Measurements from ENCODE around the gene NINJ1. TPM values are rescaled to one million over a fixed set of nuclear protein-coding genes. Genes with fewer than 3 reads are reported as not detected.
"Not testable (repeated sequence)": the region's sequence is repeated elsewhere in the genome, so short reads cannot be mapped to it uniquely, and the experiment has no call there.

Gene NINJ1
- total RNA-seq, 2 donors from 2014 or later = 56.0 to 197 TPM

DNA sequence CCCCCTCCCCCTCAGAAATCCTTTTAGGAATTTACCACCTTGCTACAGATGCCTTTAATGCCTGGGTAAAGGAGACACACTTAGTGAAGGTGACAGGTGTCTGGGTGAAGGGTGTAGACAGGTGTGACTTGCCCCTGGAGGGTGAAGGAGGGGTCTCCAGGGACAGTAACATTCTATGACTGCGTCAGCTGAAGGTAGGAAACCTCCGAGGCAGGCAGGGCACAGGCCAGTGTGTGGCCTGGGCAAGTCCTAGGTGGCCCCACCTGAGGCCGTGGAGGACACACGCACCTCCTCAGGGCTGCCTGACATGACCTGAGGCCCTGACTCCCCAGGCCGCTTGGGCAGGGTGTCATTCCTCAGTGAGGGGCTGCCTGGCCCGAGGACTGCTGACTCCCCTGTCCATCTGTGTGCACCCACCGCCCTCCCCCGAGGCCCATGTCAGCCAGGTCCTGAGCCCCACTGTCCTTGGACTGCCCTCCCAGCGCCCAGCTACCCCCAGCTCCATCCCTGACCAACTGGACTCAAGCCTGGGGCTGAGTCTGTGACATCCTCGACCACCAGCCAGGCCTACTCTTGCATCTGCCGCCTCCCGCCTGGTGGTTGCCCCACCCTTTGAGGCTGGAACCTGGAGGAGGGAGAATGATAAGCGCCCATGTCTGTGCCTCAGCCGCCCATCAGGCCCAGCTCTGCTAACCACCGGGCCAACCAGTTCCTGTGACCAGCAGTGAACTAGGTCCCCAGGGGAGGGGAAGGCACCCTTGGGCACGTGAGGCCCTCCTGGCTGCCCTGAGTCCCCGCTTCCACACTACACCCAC is 19.7 kb downstream of the NINJ1 start:
- no peaks in the 10 kb centered on the region for H3K9me3 Mint-ChIP-seq
- ATAC-seq (replicated peaks) = no peak
- no peaks in the 10 kb centered on the region for H3K27me3 Mint-ChIP-seq
- no peak overlapping the region for H3K4me3 Mint-ChIP-seq
- H3K27ac Mint-ChIP-seq = peak overlapping the region; percentile 76
- H3K4me1 Mint-ChIP-seq = peaks cover 11% of the 10 kb centered on the region
- peaks cover 45% of the 10 kb centered on the region for H3K36me3 Mint-ChIP-seq (ENCODE audit: low read depth)

DNA sequence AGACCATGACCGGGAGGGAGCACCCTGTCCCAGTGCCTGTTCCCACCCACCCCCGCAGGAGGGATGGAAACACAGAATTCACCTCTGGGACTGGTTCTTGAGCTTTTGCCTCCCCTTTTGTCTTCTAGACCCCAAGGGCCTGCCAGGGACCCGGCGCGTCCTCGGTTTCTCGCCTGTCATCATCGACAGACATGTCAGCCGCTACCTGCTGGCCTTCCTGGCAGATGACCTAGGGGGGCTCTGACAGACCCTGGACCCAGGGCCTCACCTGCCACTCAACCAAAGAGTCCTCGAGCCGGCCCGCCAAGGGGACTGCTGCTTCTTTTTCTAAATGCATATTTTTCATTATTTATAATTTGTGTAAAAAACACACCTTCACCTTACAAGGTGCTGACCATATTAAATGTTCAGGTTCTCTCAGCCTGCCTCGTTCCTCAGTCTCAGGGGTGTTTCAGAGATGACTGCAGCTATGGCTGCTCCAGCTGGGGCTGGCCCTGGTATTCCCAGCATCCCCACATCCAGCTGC is 21.1 kb downstream of the NINJ1 start:
- H3K4me3 Mint-ChIP-seq = no peak overlapping the region
- peaks cover 48% of the 10 kb centered on the region for H3K36me3 Mint-ChIP-seq (ENCODE audit: low read depth)
- peaks cover 12% of the 10 kb centered on the region for H3K4me1 Mint-ChIP-seq
- no peaks in the 10 kb centered on the region for H3K9me3 Mint-ChIP-seq
- no peak for ATAC-seq (replicated peaks)
- no peaks in the 10 kb centered on the region for H3K27me3 Mint-ChIP-seq
- H3K27ac Mint-ChIP-seq = no peak overlapping the region

GRCh38 chr9:93112116-93112863 is 21.8 kb downstream of the NINJ1 start:
- no peak for ATAC-seq (replicated peaks)
- Mint-ChIP-seq H3K27me3 (no peaks in the 10 kb centered on the region), H3K4me3 (no peak overlapping the region), H3K4me1 (peaks cover 19% of the 10 kb centered on the region), H3K36me3 (ENCODE audit: low read depth) (peaks cover 54% of the 10 kb centered on the region), H3K9me3 (no peaks in the 10 kb centered on the region), H3K27ac (no peak overlapping the region)

GRCh38 chr9:93111371-93112115 is 22.5 kb downstream of the NINJ1 start:
- Mint-ChIP-seq H3K9me3 (no peaks in the 10 kb centered on the region), H3K36me3 (ENCODE audit: low read depth) (peaks cover 54% of the 10 kb centered on the region), H3K4me3 (no peak overlapping the region), H3K4me1 (peaks cover 24% of the 10 kb centered on the region), H3K27me3 (no peaks in the 10 kb centered on the region), H3K27ac (no peak overlapping the region)
- peak; percentile 23 for ATAC-seq (replicated peaks)

- Mint-ChIP-seq H3K4me1 (peaks cover 27% of the 10 kb centered on the region), H3K27ac (no peak overlapping the region), H3K36me3 (ENCODE audit: low read depth) (peaks cover 54% of the 10 kb centered on the region), H3K27me3 (no peaks in the 10 kb centered on the region), H3K9me3 (no peaks in the 10 kb centered on the region), H3K4me3 (no peak overlapping the region)
- no peak for ATAC-seq (replicated peaks)
These were observed 23.1 kb downstream of the NINJ1 start for GRCh38 chr9:93111001-93111370.

- no peak overlapping the region for H3K27ac Mint-ChIP-seq
- H3K4me1 Mint-ChIP-seq = peaks cover 33% of the 10 kb centered on the region
- H3K9me3 Mint-ChIP-seq = no peaks in the 10 kb centered on the region
- no peak overlapping the region for H3K4me3 Mint-ChIP-seq
- no peak for ATAC-seq (replicated peaks)
- peaks cover 60% of the 10 kb centered on the region for H3K36me3 Mint-ChIP-seq (ENCODE audit: low read depth)
- no peaks in the 10 kb centered on the region for H3K27me3 Mint-ChIP-seq
These were observed 23.7 kb downstream of the NINJ1 start for GRCh38 chr9:93110311-93110855.

GRCh38 chr9:93108291-93109041 is 25.6 kb downstream of the NINJ1 start:
- H3K27me3 Mint-ChIP-seq = no peaks in the 10 kb centered on the region
- peaks cover 71% of the 10 kb centered on the region for H3K36me3 Mint-ChIP-seq (ENCODE audit: low read depth)
- peak; percentile 92 for ATAC-seq (replicated peaks)
- peak overlapping the region; percentile 74 for H3K4me3 Mint-ChIP-seq
- H3K27ac Mint-ChIP-seq = peak overlapping the region; percentile 72
- H3K4me1 Mint-ChIP-seq = peaks cover 40% of the 10 kb centered on the region
- H3K9me3 Mint-ChIP-seq = peaks cover 2% of the 10 kb centered on the region

DNA sequence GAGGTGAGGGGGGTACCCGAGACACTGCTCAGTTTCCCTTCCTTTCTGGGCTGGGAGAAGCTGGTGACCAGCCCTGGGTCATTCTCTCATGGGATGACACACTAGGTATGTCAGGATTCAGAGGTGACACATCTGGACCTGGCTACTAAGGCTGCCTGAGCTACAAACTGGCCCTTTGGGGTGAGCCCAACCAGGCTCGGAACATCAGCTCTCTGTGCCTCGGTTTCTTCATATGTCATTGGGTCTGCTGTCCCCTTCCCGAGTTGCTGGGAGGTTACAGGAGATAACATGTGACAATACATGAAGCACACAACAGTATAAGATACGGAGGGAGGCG is 26.3 kb downstream of the NINJ1 start:
- Mint-ChIP-seq H3K36me3 (ENCODE audit: low read depth) (peaks cover 67% of the 10 kb centered on the region), H3K9me3 (peaks cover 3% of the 10 kb centered on the region), H3K27me3 (no peaks in the 10 kb centered on the region), H3K4me1 (peaks cover 47% of the 10 kb centered on the region), H3K27ac (peak overlapping the region; percentile 63), H3K4me3 (peak overlapping the region; percentile 74)
- ATAC-seq (replicated peaks) = peak; percentile 60

DNA sequence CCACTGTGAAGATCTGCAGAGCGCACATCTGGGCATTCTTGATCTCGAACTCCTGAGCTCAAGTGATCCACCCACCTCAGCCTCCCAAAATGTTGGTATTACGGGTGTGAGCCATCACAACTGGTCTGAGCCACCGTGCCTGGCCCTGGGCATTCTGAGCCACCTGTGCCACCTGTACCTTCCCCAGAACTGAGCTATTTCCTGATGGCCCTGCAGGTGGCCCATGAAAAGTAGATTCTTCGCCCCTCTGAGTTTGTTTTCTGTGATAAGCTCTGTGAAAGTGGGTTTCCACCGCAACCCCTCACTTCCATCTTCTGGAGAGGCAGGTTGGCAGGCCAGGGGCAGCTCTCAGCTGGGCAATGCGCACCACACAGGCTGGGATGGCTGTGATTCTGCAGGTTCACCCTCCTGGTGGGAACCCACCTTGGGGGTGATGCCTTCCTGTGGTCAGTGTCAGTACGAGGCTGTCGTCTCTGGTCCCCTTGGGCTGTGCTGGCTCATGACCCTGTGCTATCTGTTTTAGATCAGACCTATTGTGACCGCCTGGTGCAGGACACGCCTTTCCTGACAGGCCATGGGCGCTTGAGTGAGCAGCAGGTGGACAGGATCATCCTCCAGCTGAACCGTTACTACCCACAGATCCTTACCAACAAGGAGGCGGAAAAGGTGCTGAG is 26.8 kb downstream of the NINJ1 start:
- H3K4me1 Mint-ChIP-seq = peaks cover 50% of the 10 kb centered on the region
- peak overlapping the region; percentile 74 for H3K4me3 Mint-ChIP-seq
- ATAC-seq (replicated peaks) = no peak
- peaks cover 3% of the 10 kb centered on the region for H3K9me3 Mint-ChIP-seq
- H3K36me3 Mint-ChIP-seq (ENCODE audit: low read depth) = peaks cover 62% of the 10 kb centered on the region
- H3K27me3 Mint-ChIP-seq = no peaks in the 10 kb centered on the region
- peak overlapping the region; percentile 63 for H3K27ac Mint-ChIP-seq

DNA sequence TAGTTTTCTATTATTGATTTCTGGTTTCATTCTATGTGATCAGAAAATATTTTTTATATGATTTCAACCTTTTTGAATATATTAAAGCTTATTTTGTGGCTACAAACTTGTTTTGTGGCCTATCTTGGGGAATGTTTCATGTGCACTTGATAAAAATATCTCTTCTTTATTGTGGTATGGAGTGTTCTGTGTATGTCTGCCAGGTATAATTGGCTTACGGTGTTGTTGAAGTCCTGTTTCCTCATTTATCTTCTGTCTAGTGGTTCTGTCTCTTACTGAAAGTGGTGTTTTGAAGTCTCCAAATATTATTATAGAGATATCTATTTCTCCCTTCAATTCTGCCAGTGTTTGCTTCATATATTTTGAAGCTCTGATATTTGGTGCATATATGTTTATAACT is 28.4 kb downstream of the NINJ1 start:
- peaks cover 67% of the 10 kb centered on the region for H3K36me3 Mint-ChIP-seq (ENCODE audit: low read depth)
- peak overlapping the region; percentile 69 for H3K27ac Mint-ChIP-seq
- ATAC-seq (replicated peaks) = no peak
- H3K9me3 Mint-ChIP-seq = peaks cover 3% of the 10 kb centered on the region
- peaks cover 55% of the 10 kb centered on the region for H3K4me1 Mint-ChIP-seq
- peak overlapping the region; percentile 57 for H3K4me3 Mint-ChIP-seq
- no peaks in the 10 kb centered on the region for H3K27me3 Mint-ChIP-seq

DNA sequence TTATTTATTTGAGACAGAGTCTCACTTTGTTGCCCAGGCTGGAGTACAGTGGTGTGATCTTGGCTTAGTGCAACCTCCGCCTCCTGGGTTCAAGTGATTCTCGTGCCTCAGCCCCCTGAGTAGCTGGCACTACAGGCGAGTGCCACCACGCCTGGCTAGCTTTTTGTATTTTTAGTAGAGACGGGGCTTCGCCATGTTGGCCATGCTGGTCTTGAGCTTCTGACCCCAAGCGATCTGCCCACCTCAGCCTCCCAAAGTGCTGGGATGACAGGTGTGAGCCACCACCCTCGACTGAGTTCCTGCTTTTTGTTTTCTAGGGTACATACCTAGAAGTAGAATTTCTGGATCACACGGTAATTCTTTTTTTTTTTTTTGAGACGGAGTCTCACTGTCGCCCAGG is 33.0 kb downstream of the NINJ1 start:
- peaks cover 51% of the 10 kb centered on the region for H3K4me1 Mint-ChIP-seq
- H3K4me3 Mint-ChIP-seq; ATAC-seq (replicated peaks); H3K9me3 Mint-ChIP-seq; H3K27ac Mint-ChIP-seq; H3K27me3 Mint-ChIP-seq: not testable (repeated sequence)
- peaks cover 41% of the 10 kb centered on the region for H3K36me3 Mint-ChIP-seq (ENCODE audit: low read depth)

DNA sequence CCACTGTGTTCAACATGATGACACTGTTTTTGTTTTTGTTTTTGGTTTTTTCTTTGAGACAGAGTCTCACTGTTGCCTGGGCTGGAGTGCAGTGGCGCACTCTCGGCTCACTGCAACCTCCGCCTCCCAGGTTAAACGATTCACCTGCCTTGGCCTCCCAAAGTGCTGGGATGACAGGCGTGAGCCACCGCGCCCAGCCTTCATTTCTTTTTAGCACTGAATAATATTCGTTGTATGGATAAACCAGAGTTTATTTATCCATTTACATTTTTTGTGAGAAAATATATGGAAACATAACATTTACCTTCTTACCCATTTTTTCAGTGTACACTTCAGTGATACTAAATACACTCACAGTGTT is 33.8 kb downstream of the NINJ1 start:
- peaks cover 3% of the 10 kb centered on the region for H3K9me3 Mint-ChIP-seq
- peaks cover 34% of the 10 kb centered on the region for H3K36me3 Mint-ChIP-seq (ENCODE audit: low read depth)
- ATAC-seq (replicated peaks) = no peak
- H3K4me3 Mint-ChIP-seq = peak overlapping the region; percentile 6
- no peaks in the 10 kb centered on the region for H3K27me3 Mint-ChIP-seq
- peaks cover 43% of the 10 kb centered on the region for H3K4me1 Mint-ChIP-seq
- no peak overlapping the region for H3K27ac Mint-ChIP-seq

DNA sequence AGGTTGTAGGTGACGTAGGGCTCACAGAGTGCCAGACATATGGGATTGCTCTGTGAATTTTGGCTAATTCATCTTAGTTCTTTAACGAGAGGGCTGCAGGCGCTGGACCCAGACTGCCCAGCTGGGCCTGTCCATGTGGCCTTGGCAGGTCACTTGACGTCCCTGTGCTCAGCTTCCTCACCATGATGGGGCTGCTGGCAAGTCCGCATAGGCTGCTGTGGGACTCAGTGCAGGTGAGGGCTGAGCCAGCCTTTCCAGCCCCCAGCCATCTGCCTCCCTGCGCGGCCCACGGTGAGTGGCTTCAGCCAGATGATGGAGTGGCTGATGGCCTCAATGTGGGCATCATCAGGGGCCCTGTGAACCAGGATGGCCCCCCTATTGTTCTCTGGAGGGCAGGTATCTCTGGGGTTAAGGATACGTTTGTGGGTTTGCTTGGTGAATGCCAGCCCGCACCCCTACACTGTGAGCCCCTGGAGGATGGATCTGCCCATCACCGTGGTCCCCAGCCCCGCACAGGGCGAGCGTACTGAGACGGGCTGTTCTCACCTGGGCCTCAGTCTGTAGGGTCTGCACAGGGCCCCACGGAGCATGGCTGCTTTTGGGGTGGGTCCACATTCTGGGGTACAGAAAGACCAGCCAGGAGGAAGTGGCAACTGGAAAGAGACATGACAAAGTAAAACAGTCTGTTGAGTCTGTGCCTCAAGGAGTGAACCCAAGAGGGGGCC is 34.3 kb downstream of the NINJ1 start:
- Mint-ChIP-seq H3K4me1 (peaks cover 42% of the 10 kb centered on the region), H3K36me3 (ENCODE audit: low read depth) (peaks cover 29% of the 10 kb centered on the region), H3K27ac (peak overlapping the region; percentile 16), H3K4me3 (peak overlapping the region; percentile 88), H3K9me3 (peaks cover 3% of the 10 kb centered on the region), H3K27me3 (no peaks in the 10 kb centered on the region)
- ATAC-seq (replicated peaks) = no peak
